ENCODE data around the gene RIN3. TPM values are rescaled to one million over a fixed set of nuclear protein-coding genes. Genes with fewer than 3 reads are reported as not detected.

Gene RIN3
- total and polyA plus RNA-seq, 5 experiments from 2014 or later = 16.8 to 146 (median 45.8) TPM

- Mint-ChIP-seq H3K27me3 (peaks cover 0 to 3% (median 0%) of the 10 kb centered on the region in 5 donors), H3K36me3 (peaks cover 9 to 49% (median 29%) of the 10 kb centered on the region in 3 donors), H3K9me3 (no peaks in the 10 kb centered on the region), H3K4me1 (peaks cover 0 to 14% (median 6%) of the 10 kb centered on the region in 4 donors), H3K27ac (no peak overlapping the region), H3K4me3 (no peak overlapping the region)
- DNase-seq = no peak
- POLR2A ChIA-PET = no interaction called here
- no peak for ATAC-seq
These were observed 215.3 kb downstream of the RIN3 start for GRCh38 chr14:92728759-92729364.

GRCh38 chr14:92729634-92730358, 216.2 kb downstream of the RIN3 start:
- ATAC-seq (no peak), DNase-seq (no peak)
- H3K4me3 Mint-ChIP-seq = no peak overlapping the region
- POLR2A ChIA-PET = no interaction called here
- H3K27ac Mint-ChIP-seq = peak overlapping the region in 1 of 10 donors; percentile 30
- H3K4me1 Mint-ChIP-seq = peaks cover under 1 to 11% (median 6%) of the 10 kb centered on the region in 4 donors
- H3K9me3 Mint-ChIP-seq = no peaks in the 10 kb centered on the region
- H3K36me3 Mint-ChIP-seq = peaks cover 9 to 45% (median 29%) of the 10 kb centered on the region in 3 donors
- H3K27me3 Mint-ChIP-seq = peaks cover 0 to 3% (median 0%) of the 10 kb centered on the region in 5 donors

- H3K9me3 Mint-ChIP-seq = no peaks in the 10 kb centered on the region
- POLR2A ChIA-PET = no interaction called here
- no peak for ATAC-seq
- H3K36me3 Mint-ChIP-seq = peaks cover 9 to 36% (median 29%) of the 10 kb centered on the region in 3 donors
- no peak for DNase-seq
- peak overlapping the region in 1 of 10 donors; percentile 60 for H3K27ac Mint-ChIP-seq
- peaks cover 0 to 3% (median 0%) of the 10 kb centered on the region in 5 donors for H3K27me3 Mint-ChIP-seq
- H3K4me1 Mint-ChIP-seq = peaks cover 5 to 11% (median 6%) of the 10 kb centered on the region in 4 donors
- H3K4me3 Mint-ChIP-seq = no peak overlapping the region
These were observed 218.1 kb downstream of the RIN3 start for GRCh38 chr14:92731622-92732115.

- peaks cover 9 to 27% (median 20%) of the 10 kb centered on the region in 3 donors for H3K36me3 Mint-ChIP-seq
These were observed 219.4 kb downstream of the RIN3 start for GRCh38 chr14:92733007-92733406.

GRCh38 chr14:92734618-92735017, 221.0 kb downstream of the RIN3 start:
- no peaks in the 10 kb centered on the region for H3K9me3 Mint-ChIP-seq
- POLR2A ChIA-PET = no interaction called here
- H3K36me3 Mint-ChIP-seq = peaks cover 9 to 27% (median 19%) of the 10 kb centered on the region in 3 donors
- DNase-seq (no peak), ATAC-seq (no peak)
- H3K4me3 Mint-ChIP-seq = no peak overlapping the region
- no peak overlapping the region for H3K27ac Mint-ChIP-seq
- H3K27me3 Mint-ChIP-seq = peaks cover 0 to 3% (median 0%) of the 10 kb centered on the region in 5 donors
- peaks cover 12 to 27% (median 17%) of the 10 kb centered on the region in 4 donors for H3K4me1 Mint-ChIP-seq

More at GRCh38 chr14:92733007-92733406, 219.4 kb downstream of the RIN3 start:
- peaks cover 8 to 24% (median 16%) of the 10 kb centered on the region in 4 donors for H3K4me1 Mint-ChIP-seq
- ATAC-seq (no peak), DNase-seq (no peak)
- peaks cover 0 to 3% (median 0%) of the 10 kb centered on the region in 5 donors for H3K27me3 Mint-ChIP-seq
- H3K9me3 Mint-ChIP-seq = no peaks in the 10 kb centered on the region
- no peak overlapping the region for H3K27ac Mint-ChIP-seq
- POLR2A ChIA-PET = interaction anchor here (0.7 kb wide), 1 partner anchor 17 kb away, joined by 3 read pairs; no protein-coding TSS in a partner anchor
- no peak overlapping the region for H3K4me3 Mint-ChIP-seq

GRCh38 chr14:92735344-92735743, 221.8 kb downstream of the RIN3 start:
- H3K36me3 Mint-ChIP-seq = peaks cover 9 to 21% (median 14%) of the 10 kb centered on the region in 3 donors
- H3K4me3 Mint-ChIP-seq = no peak overlapping the region
- H3K27me3 Mint-ChIP-seq = peaks cover 0 to 1% (median 0%) of the 10 kb centered on the region in 5 donors
- no peak for DNase-seq
- ATAC-seq = no peak
- H3K4me1 Mint-ChIP-seq = peaks cover 12 to 27% (median 15%) of the 10 kb centered on the region in 4 donors
- H3K9me3 Mint-ChIP-seq = no peaks in the 10 kb centered on the region
- POLR2A ChIA-PET = interaction anchor here (0.6 to 1.1 kb wide), 2 partner anchors 21 to 49 kb away, joined by 4 read pairs; no protein-coding TSS in a partner anchor
- H3K27ac Mint-ChIP-seq = peak overlapping the region in 4 of 10 donors; percentile 28 to 48 (median 42)

- POLR2A ChIA-PET = interaction anchor here (0.6 to 2.1 kb wide), 2 partner anchors 10 to 13 kb away, joined by 3 to 7 read pairs; no protein-coding TSS in a partner anchor
- ATAC-seq (peak; percentile 95 to 99), DNase-seq (peak in 8 of 10 donors; percentile 16 to 67 (median 41))
- Mint-ChIP-seq H3K4me3 (peak overlapping the region; percentile 10 to 80 (median 48)), H3K27ac (peak overlapping the region; percentile 47 to 89 (median 83)), H3K27me3 (no peaks in the 10 kb centered on the region), H3K4me1 (peaks cover 12 to 27% (median 15%) of the 10 kb centered on the region in 4 donors), H3K36me3 (peaks cover 0 to 10% (median under 1%) of the 10 kb centered on the region in 3 donors), H3K9me3 (no peaks in the 10 kb centered on the region)
These were observed 223.6 kb downstream of the RIN3 start for GRCh38 chr14:92737206-92737605.

GRCh38 chr14:92737619-92738188, 224.1 kb downstream of the RIN3 start:
- H3K9me3 Mint-ChIP-seq = no peaks in the 10 kb centered on the region
- peak overlapping the region in 9 of 10 donors; percentile 12 to 80 (median 48) for H3K4me3 Mint-ChIP-seq
- peaks cover 0 to 7% (median 0%) of the 10 kb centered on the region in 3 donors for H3K36me3 Mint-ChIP-seq
- peak overlapping the region; percentile 47 to 89 (median 83) for H3K27ac Mint-ChIP-seq
- H3K27me3 Mint-ChIP-seq = no peaks in the 10 kb centered on the region
- H3K4me1 Mint-ChIP-seq = peaks cover 12 to 27% (median 15%) of the 10 kb centered on the region in 4 donors
- ATAC-seq = no peak
- no peak for DNase-seq
- POLR2A ChIA-PET = interaction anchor here (0.6 to 2.1 kb wide), 2 partner anchors 10 to 13 kb away, joined by 3 to 7 read pairs; no protein-coding TSS in a partner anchor

Other genes starting within 250 kb of the RIN3 start
- gene SLC24A4, start 190.6 kb upstream of the RIN3 start, total RNA-seq = not detected
- gene SLC24A4, start 190.6 kb upstream of the RIN3 start, polyA plus RNA-seq = under 1 TPM in 1 of 3 donors, not detected in 2; 0.05 TPM
- gene LGMN, start 234.8 kb downstream of the RIN3 start, total RNA-seq = 10 to 100 TPM; 17.7 to 19.6 TPM
- gene LGMN, start 234.8 kb downstream of the RIN3 start, polyA plus RNA-seq = 10 to 100 TPM; 18.8 to 38.3 (median 27.4) TPM